ENCODE results near the gene CAMSAP2.

Gene CAMSAP2

GRCh38 chr1:200778766-200779165 is 40.1 kb downstream of the CAMSAP2 start:
- H3K4me1 ChIP-seq (ENCODE audit: insufficient read depth, low read length, severe bottlenecking) = no peaks in the 10 kb centered on the region
- H4K20me1 ChIP-seq (ENCODE audit: insufficient read depth, low read length) = no peaks in the 10 kb centered on the region
- no peak overlapping the region for H3K27ac ChIP-seq (ENCODE audit: low read depth, low read length, poor library complexity, severe bottlenecking)
- no peaks in the 10 kb centered on the region for H3K27me3 ChIP-seq (ENCODE audit: insufficient read depth, low read length)
- H3K9me2 ChIP-seq (ENCODE audit: low read depth, low read length) = no peaks in the 10 kb centered on the region
- no peak for TF ChIP-seq CTCF (IDR thresholded peaks at IDR 0.05; ENCODE audit: low read length)
- TF ChIP-seq EZH2 (IDR thresholded peaks at IDR 0.05; ENCODE audit: borderline replicate concordance, low read length) = no peak
- H3K4me3 ChIP-seq (ENCODE audit: low read depth, low read length, poor library complexity, severe bottlenecking) = no peak overlapping the region
- no peaks in the 10 kb centered on the region for H3K79me2 ChIP-seq (ENCODE audit: insufficient read depth, low read length)
- no peak overlapping the region for H3K4me2 ChIP-seq (ENCODE audit: low read length)
- H2AFZ ChIP-seq (ENCODE audit: low read length) = no peak overlapping the region
- no peak overlapping the region for H3K9ac ChIP-seq (ENCODE audit: low read length)
- no peaks in the 10 kb centered on the region for H3F3A ChIP-seq (ENCODE audit: insufficient read depth, low read length)
- H3K36me3 ChIP-seq (ENCODE audit: insufficient read depth, low read length) = no peaks in the 10 kb centered on the region; the same call in 1 of the 2 replicates
- no peaks in the 10 kb centered on the region for H3K9me3 ChIP-seq (ENCODE audit: low read length)

GRCh38 chr1:200779326-200779725 is 40.6 kb downstream of the CAMSAP2 start:
- Histone ChIP-seq H3K9me2 (ENCODE audit: low read depth, low read length) (no peaks in the 10 kb centered on the region), H3K4me2 (ENCODE audit: low read length) (no peak overlapping the region), H3K27me3 (ENCODE audit: insufficient read depth, low read length) (no peaks in the 10 kb centered on the region), H3K36me3 (ENCODE audit: insufficient read depth, low read length) (no peaks in the 10 kb centered on the region; the same call in 1 of the 2 replicates), H2AFZ (ENCODE audit: low read length) (no peak overlapping the region), H3K9me3 (ENCODE audit: low read length) (no peaks in the 10 kb centered on the region), H3K27ac (ENCODE audit: low read depth, low read length, poor library complexity, severe bottlenecking) (no peak overlapping the region), H3K9ac (ENCODE audit: low read length) (no peak overlapping the region), H3K4me1 (ENCODE audit: insufficient read depth, low read length, severe bottlenecking) (no peaks in the 10 kb centered on the region), H4K20me1 (ENCODE audit: insufficient read depth, low read length) (no peaks in the 10 kb centered on the region), H3F3A (ENCODE audit: insufficient read depth, low read length) (no peaks in the 10 kb centered on the region), H3K4me3 (ENCODE audit: low read depth, low read length, poor library complexity, severe bottlenecking) (no peak overlapping the region), H3K79me2 (ENCODE audit: insufficient read depth, low read length) (no peaks in the 10 kb centered on the region)
- no peak for TF ChIP-seq EZH2 (IDR thresholded peaks at IDR 0.05; ENCODE audit: borderline replicate concordance, low read length)
- no peak for TF ChIP-seq CTCF (IDR thresholded peaks at IDR 0.05; ENCODE audit: low read length)

- no peak overlapping the region for H3K9ac ChIP-seq (ENCODE audit: low read length)
- H3K4me1 ChIP-seq (ENCODE audit: insufficient read depth, low read length, severe bottlenecking) = no peaks in the 10 kb centered on the region
- H3K4me2 ChIP-seq (ENCODE audit: low read length) = no peak overlapping the region
- no peak for TF ChIP-seq EZH2 (IDR thresholded peaks at IDR 0.05; ENCODE audit: borderline replicate concordance, low read length)
- TF ChIP-seq CTCF (IDR thresholded peaks at IDR 0.05; ENCODE audit: low read length) = no peak
- no peaks in the 10 kb centered on the region for H3K9me3 ChIP-seq (ENCODE audit: low read length)
- H3K79me2 ChIP-seq (ENCODE audit: insufficient read depth, low read length) = no peaks in the 10 kb centered on the region
- no peak overlapping the region for H3K27ac ChIP-seq (ENCODE audit: low read depth, low read length, poor library complexity, severe bottlenecking)
- no peaks in the 10 kb centered on the region for H4K20me1 ChIP-seq (ENCODE audit: insufficient read depth, low read length)
- no peaks in the 10 kb centered on the region; the same call in 1 of the 2 replicates for H3K36me3 ChIP-seq (ENCODE audit: insufficient read depth, low read length)
- no peak overlapping the region for H2AFZ ChIP-seq (ENCODE audit: low read length)
- no peak overlapping the region for H3K4me3 ChIP-seq (ENCODE audit: low read depth, low read length, poor library complexity, severe bottlenecking)
- no peaks in the 10 kb centered on the region for H3K27me3 ChIP-seq (ENCODE audit: insufficient read depth, low read length)
- H3K9me2 ChIP-seq (ENCODE audit: low read depth, low read length) = no peaks in the 10 kb centered on the region
- no peaks in the 10 kb centered on the region for H3F3A ChIP-seq (ENCODE audit: insufficient read depth, low read length)
These were observed 42.1 kb downstream of the CAMSAP2 start for GRCh38 chr1:200780545-200781369.
